ENCODE measurements around the gene IRF3. TPM values are rescaled to one million over a fixed set of nuclear protein-coding genes. Genes with fewer than 3 reads are reported as not detected.
A peak's percentile ranks its signal among the peaks of the same experiment; 100 is the strongest.

The IRF3 gene, protein sequence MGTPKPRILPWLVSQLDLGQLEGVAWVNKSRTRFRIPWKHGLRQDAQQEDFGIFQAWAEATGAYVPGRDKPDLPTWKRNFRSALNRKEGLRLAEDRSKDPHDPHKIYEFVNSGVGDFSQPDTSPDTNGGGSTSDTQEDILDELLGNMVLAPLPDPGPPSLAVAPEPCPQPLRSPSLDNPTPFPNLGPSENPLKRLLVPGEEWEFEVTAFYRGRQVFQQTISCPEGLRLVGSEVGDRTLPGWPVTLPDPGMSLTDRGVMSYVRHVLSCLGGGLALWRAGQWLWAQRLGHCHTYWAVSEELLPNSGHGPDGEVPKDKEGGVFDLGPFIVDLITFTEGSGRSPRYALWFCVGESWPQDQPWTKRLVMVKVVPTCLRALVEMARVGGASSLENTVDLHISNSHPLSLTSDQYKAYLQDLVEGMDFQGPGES
- total RNA-seq (100 to 1,000 TPM in 2 of 9 donors, 10 to 100 TPM in 7; 33.7 to 108 (median 64.1) TPM), polyA plus RNA-seq (100 to 1,000 TPM in 2 of 3 donors, 10 to 100 TPM in 1; 23.2 to 328 (median 159) TPM)
- long read RNA-seq, donor 1, partial matches to known transcripts, result 6 of 14 reads
- long read RNA-seq, donor 1, other reads (novel, unspliced or antisense), result 0 of 14 reads
- long read RNA-seq, donor 2, partial matches to known transcripts, result 0 of 3 reads
- long read RNA-seq, donor 2, other reads (novel, unspliced or antisense), result 0 of 3 reads
- long read RNA-seq, donor 3, partial matches to known transcripts, result 0 of 3 reads
- long read RNA-seq, donor 3, other reads (novel, unspliced or antisense), result 0 of 3 reads
- long read RNA-seq, donor 4, transcript IRF3-203 (8 exons, 1,613 nt), result major isoform, 9 of 25 reads
- long read RNA-seq, donor 4, partial matches to known transcripts, result 7 of 25 reads
- long read RNA-seq, donor 4, other reads (novel, unspliced or antisense), result 9 of 25 reads
- long read RNA-seq, donor 5, transcript IRF3-201 (7 exons, 1,691 nt), result minor isoform, 5 of 75 reads
- long read RNA-seq, donor 5, transcript IRF3-203 (8 exons, 1,613 nt), result major isoform, 17 of 75 reads
- long read RNA-seq, donor 5, partial matches to known transcripts, result 15 of 75 reads
- long read RNA-seq, donor 5, other reads (novel, unspliced or antisense), result 33 of 75 reads
- long read RNA-seq, donor 6, transcript IRF3-203 (8 exons, 1,613 nt), result major isoform, 8 of 29 reads
- long read RNA-seq, donor 6, partial matches to known transcripts, result 4 of 29 reads
- long read RNA-seq, donor 6, other reads (novel, unspliced or antisense), result 15 of 29 reads
- long read RNA-seq, donor 7, partial matches to known transcripts, result 0 of 1 reads
- long read RNA-seq, donor 7, other reads (novel, unspliced or antisense), result 0 of 1 reads
- long read RNA-seq, donor 8, partial matches to known transcripts, result 128 of 250 reads
- long read RNA-seq, donor 8, other reads (novel, unspliced or antisense), result 116 of 250 reads
- long read RNA-seq, donor 9, partial matches to known transcripts, result 0 of 2 reads
- long read RNA-seq, donor 9, other reads (novel, unspliced or antisense), result 0 of 2 reads
- long read RNA-seq, donor 10, partial matches to known transcripts, result 5 of 7 reads
- long read RNA-seq, donor 10, other reads (novel, unspliced or antisense), result 0 of 7 reads

DNA sequence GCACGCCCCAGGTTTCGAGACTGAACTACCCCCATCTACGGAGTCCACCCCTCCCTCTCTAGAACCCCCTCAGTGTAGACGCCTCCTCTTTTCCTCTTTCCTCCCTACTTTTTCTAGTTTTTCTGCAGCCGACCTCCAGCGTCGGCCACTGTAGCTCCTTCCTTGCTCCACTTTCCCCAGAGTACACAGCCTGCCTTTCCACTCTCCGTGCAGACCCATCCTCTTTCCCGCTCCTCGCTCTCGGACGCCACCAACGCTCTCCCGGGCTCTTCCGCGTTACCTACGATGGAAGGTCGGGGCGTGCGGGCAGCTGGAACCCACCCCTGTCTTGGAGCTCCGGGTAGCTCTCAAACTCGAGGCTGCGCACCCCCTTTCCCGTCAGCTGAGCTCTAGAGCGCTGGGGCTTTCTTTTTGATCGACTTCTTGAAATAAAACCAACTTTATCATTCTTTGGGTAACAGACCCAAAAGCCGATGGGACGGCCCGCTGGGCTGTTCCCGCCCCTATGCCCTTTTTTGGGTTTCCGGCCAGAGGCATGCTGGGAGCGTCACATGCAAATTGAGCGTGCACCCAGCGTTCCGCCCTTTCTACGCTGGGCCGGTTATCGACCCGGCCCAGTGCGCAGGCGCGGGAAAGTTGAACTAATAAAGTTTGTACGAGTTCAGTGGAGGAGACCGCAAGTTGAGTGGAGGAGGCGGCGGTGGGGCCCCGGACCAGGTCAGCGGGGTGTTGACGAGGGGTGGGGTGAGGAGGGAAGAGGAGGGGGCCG lies at the start of gene IRF3, which contains the start of gene BCL2L12:
Gene IRF3 (minus strand): TSS at position 507 of the 769 bp plus-strand sequence. CDS start 1,019 bp downstream, outside the sequence.
Gene BCL2L12 (plus strand): TSS at position 583 of the 769 bp plus-strand sequence. CDS start 760 bp downstream, outside the sequence.
- 0% methylated on average over 46 to 50 of the region's 50 CpGs for WGBS, 4 donors
- Histone ChIP-seq H3K27me3 (no peaks in the 10 kb centered on the region), H3K4me1 (replicated peaks in 1 of 2) (peaks cover 14 to 17% of the 10 kb centered on the region in 2 donors), H3K9me3 (replicated peaks in 1 of 3) (no peaks in the 10 kb centered on the region), H3K36me3 (replicated peaks in 1 of 2) (peaks cover 0 to 22% of the 10 kb centered on the region in 2 donors), H3K27ac (peak within 1 kb of the TSS; percentile 72 to 92 (median 86)), H3K4me3 (peak within 1 kb of the TSS; percentile 53 to 79 (median 65))
- TF ChIP-seq, protein P1, sequence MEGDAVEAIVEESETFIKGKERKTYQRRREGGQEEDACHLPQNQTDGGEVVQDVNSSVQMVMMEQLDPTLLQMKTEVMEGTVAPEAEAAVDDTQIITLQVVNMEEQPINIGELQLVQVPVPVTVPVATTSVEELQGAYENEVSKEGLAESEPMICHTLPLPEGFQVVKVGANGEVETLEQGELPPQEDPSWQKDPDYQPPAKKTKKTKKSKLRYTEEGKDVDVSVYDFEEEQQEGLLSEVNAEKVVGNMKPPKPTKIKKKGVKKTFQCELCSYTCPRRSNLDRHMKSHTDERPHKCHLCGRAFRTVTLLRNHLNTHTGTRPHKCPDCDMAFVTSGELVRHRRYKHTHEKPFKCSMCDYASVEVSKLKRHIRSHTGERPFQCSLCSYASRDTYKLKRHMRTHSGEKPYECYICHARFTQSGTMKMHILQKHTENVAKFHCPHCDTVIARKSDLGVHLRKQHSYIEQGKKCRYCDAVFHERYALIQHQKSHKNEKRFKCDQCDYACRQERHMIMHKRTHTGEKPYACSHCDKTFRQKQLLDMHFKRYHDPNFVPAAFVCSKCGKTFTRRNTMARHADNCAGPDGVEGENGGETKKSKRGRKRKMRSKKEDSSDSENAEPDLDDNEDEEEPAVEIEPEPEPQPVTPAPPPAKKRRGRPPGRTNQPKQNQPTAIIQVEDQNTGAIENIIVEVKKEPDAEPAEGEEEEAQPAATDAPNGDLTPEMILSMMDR (IDR thresholded peaks at IDR 0.05), result no peak
- peak; percentile 50 to 77 for TF ChIP-seq POLR2A (IDR thresholded peaks at IDR 0.05)
- intact Hi-C loops (cut with DNase I), result no loop called here
- DNase-seq, result peak; percentile 98 to 99 (median 99)

DNA sequence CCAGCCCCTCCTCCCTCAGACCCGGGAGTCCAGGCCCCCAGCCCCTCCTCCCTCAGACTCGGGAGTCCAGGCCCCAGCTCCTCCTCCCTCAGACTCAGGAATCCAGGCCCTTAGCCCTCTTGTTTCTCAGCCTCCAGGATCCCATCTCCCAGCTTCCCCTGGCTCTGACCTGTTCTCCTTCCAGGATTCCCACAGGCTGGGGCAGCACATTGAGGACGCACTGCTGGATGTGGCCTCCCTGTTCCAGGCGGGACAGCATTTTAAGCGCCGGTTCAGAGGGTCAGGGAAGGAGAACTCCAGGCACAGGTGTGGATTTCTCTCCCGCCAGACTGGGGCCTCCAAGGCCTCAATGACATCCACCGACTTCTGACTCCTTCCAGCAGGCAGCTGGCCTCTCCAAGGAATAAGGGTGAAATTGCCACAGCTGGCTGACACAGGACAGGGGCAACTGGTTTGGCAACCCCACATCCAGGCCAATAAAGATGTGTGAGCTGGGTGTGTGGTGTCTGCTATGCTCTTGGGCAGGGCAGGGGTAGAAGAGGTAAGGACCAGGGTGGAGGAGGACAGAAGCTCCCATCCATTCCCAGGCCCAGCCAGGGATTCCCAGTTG lies 47.7 kb upstream of the IRF3 start:
- Histone ChIP-seq H3K36me3 (replicated peaks in 1 of 2) (no peaks in the 10 kb centered on the region), H3K27ac (no peak overlapping the region), H3K4me1 (replicated peaks in 1 of 2) (no peaks in the 10 kb centered on the region), H3K27me3 (no peaks in the 10 kb centered on the region), H3K9me3 (replicated peaks in 1 of 3) (no peaks in the 10 kb centered on the region), H3K4me3 (no peak overlapping the region)
- 65 to 87% (median 77%) methylated on average over 7 to 8 of the region's 8 CpGs for WGBS, 4 donors
- TF ChIP-seq, protein P1 (IDR thresholded peaks at IDR 0.05), result no peak
- TF ChIP-seq POLR2A (IDR thresholded peaks at IDR 0.05), result no peak
- DNase-seq, result no peak
- intact Hi-C loops (cut with DNase I), result no loop called here

DNA sequence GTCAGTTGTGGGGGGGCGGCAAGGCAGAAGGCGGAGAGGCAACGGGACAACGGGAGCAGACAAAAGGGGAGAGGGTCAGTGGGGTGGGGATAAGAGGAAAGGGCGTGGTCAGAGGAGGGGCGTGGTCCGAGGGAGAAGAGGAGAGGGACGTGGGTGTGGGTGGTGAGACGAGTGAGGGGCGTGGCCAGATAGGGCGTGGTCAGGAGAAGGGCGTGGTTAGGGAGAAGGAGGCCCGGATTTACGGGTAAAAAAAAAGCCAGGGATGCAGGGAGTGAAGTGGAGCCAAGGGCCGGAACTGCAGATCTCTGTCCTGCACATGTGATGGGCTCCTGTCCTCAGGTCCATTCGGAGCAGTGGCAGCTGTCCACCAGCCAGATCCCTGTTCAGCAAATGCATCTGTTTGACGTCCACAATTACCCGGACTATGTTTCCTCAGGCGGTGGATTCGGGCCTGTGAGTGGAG lies 46.8 kb upstream of the IRF3 start:
- no peaks in the 10 kb centered on the region for H3K9me3 ChIP-seq (replicated peaks in 1 of 3)
- no peak overlapping the region for H3K4me3 ChIP-seq
- intact Hi-C loops (cut with DNase I), result no loop called here
- peak in 4 of 7 donors; percentile 26 to 64 (median 40) for DNase-seq
- H3K27me3 ChIP-seq, result no peaks in the 10 kb centered on the region
- TF ChIP-seq, protein P1 (IDR thresholded peaks at IDR 0.05), result no peak
- TF ChIP-seq POLR2A (IDR thresholded peaks at IDR 0.05), result no peak
- 49 to 68% (median 61%) methylated on average over 18 to 20 of the region's 20 CpGs for WGBS, 4 donors
- H3K36me3 ChIP-seq (replicated peaks in 1 of 2), result no peaks in the 10 kb centered on the region
- no peaks in the 10 kb centered on the region for H3K4me1 ChIP-seq (replicated peaks in 1 of 2)
- no peak overlapping the region for H3K27ac ChIP-seq
